Glomerular visceral epithelial cell (primary cell): ENCODE data around the gene RHBDD2.

Experiments
- DNase-seq: peaks from one replicate; pipeline ENCODE4 v3.0.0-alpha.2; 2016; ENCODE audit errors: extremely low spot score

RHBDD2 gene

DNA sequence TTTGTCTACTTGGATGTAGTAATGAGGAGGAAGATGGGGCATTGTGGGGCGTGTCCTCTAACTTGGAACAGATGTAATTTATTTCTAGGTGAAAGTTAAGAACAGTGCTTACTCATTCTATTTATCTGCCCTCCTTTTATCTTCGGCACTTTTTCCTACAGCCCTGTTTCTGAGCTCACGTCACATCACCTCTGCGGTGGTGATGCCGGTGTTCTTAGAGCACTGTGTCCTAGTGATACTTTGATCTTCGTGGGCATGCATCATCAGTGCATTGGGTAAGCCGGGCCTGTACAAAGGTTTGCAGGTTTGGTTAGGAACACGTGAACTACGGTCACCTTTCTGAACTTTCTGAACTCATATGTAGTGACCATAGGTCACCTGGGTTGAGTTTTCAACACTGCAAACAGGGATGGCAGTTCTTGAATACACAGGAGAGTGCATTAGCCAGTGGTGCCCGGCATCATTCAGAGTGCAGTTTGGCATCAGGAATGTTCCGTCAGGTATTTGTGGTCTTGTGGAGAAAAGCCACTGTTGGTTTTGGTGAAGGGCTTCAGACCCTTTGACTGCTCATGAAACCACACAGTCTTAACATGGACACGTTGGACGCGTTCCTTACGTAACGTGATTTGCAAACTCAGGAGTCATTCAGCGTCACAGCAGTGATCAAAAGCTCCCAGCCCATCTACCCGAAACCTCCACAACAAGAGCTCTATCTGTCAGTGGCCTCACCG lies 41.8 kb downstream of the RHBDD2 start:
- no peak for DNase-seq

DNA sequence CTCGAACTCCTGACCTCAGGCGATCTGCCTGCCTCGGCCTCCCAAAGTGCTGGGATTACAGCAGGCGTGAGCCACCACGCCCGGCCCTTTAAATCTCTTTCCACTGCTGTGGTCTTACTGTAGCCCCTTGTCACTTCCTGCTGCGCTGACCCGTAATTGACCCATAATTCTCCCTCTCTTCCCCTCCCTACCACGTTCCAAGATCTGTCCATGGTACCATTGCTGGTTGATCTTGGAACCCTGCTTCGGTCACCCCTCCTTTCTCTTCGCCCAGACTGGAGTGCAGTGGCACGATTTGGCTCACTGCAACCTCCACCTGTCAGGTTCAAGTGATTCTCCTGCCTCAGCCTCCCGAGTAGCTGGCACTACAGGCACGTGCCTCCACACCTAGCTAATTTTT lies 42.6 kb downstream of the RHBDD2 start:
- no peak for DNase-seq

DNA sequence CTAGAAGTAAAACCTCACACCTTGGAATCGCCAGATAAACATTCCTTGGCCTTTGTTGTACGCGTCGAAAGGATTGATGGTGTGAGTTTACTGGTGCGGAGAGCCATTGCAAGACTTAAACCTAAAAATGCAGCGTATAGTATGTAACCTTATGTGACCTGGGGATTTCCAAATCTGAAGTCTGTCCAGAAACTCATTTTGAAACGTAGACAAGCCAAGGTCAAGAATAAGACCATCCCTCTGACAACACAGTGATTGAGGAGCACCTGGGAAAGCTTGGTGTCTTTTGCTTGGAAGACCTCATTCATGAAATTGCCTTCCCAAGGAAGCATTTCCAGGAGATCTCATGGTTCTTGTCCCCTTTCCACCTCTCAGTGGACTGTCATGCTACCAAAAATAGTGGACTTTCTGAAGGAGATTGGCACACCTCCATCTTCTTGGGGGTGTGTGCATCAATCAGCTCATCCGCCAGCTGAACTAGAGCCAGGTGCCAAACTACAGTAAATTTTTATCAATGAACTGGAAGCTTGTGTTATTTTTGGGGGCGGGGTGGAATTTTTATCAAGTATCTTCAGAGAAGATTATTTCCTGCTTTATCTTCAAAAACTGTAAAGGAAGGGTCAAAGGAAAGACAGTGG lies 44.3 kb downstream of the RHBDD2 start:
- no peak for DNase-seq

DNA sequence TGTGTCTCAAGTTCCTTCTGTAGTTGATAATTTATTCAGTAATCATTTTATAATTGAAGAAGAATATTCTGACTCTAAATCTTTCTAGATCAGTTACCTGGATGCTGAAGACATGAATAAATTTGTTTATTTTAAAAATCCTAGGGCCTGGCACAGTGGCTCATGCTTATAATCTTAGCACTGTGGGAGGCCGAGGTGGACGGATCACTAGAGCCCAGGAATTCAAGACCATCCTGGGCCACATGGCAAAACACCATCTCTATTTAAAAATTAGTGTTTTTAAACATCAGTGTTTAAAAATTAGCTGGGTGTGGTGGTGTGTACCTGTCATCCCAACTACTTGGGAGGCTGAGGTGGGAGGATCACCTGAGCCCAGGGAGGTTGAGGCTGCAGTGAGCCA lies 45.4 kb downstream of the RHBDD2 start:
- peak; percentile 28 for DNase-seq

DNA sequence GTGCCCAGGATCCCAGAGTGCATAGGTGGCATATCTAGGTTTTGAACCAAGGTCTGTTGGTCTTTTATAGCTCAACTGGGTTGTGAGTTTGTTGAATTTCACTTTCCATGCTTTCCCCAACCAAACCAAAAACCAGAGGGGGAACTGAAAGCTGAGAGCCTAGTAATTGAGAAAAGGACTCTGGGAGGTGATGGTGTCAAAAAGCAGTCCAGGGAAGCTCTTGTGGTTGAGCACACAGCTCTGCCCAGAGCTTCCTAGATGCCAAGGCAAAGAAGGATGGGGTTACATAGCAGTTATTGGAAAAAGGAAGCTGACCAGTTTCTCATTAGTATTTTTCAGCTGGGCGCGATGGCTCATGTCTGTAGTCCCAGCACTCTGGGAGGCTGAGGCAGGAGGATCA lies 46.1 kb downstream of the RHBDD2 start:
- DNase-seq, result no peak

DNA sequence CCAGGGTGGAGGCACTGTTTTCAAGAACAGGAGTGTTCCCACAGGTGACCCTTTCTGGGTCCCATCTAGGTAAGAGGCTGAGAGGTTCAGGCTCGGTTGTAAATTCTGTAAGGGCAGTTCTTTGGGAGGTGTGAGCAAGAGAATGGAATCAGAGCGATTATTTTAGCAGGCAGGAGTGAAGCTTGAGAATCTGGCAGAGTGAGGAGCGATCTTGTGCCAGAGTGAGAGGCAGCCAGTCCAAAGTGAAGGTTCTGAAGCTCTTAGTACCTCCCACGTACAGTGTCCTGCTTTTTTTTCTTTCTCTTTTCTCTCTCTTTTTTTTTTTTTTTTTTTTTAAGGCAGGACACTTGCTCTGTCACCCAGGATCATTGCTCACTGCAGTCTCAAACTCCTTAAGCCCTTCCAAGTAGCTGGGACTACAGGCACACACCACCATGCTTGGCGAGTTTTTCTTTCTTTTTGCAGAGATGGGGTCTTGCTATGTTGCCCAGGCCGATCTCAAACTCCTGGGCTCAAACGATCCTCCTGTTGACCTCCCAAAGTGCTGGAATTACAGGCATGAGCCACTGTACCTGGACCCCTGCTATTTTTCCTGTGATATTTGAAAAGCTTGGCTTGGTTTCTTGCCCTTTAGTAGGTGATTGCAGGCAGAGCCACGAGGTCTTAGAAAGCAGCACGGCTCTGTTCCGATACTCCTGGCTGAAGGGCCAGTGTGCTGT lies 47.0 kb downstream of the RHBDD2 start:
- no peak for DNase-seq

DNA sequence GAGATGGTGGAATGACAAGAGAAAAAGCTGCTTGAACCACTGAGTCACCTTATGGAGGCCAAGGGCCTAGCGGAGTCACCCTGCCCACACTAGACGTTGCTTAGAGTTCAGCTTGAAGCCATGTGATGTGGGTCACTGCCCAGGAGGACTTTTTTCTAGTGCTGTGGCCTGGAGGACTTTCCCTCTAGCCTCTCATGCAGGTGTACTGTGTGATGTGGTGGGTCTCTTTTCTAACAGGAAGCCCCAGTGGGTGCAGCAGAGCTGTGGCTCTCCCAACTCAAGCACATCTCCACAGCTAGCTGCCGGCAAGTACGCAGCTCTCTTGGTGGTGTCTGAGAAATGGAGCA lies 49.7 kb downstream of the RHBDD2 start:
- no peak for DNase-seq

DNA sequence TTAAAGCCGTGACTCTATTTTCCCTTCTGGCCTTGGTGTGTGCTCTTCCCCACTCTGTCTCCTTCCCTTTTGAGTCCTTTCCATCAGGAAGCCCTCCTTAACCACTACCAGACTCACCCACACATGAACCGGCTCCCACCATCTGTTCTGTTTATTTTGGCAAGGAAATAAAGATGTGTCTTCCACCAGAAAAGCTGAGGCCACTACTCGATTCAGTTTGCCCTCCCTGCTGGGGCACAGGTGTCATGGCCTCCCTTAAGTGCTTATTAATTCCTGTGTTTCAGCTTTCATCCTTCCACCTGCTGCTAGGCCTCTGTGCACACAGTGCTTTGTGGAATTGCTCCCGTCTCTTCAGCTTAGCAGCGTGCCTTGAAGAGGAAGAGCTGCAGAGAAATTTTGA lies 52.8 kb downstream of the RHBDD2 start:
- DNase-seq, result no peak

DNA sequence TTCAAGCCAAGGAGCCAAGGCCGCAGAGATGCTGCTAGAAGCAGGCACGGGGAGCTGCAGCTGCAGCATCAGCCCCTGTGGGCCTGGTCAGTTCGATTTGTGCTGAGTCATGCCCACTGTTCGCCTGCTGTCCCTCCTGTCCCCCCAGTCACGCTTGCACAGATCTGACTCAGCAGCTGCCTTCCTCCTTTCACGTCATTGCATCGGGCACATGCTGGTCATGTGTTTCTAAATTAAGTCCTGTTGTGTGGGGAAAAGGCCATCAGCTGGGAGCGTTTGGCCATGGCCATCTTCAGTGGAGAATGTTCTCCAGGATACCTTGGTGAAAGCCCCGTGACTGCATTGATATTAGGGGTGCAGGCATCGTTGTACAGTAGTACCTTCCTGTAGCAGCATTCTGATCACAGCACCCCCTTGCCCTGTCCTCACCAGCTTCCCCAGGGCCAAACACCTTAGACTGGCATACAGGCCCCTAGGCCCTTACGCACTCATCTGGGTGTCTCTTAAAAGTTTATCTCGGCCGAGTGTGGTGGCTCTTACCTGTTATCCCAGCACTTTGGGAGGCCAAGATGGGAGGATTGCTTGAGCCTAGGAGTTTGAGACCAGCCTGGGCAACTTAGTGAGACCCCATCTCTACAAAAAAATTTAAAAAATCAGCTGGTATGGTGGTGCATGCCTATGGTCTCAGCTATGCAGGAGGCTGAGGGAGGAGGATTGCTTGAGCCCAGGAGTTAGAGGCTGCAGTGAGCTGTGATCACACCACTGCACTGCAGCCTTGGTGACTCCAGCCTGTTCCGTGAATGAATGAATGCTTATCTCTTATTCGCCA lies 59.3 kb downstream of the RHBDD2 start:
- DNase-seq, result peak; percentile 81
